Measurements from ENCODE around the gene SERPINA12. TPM values are rescaled to one million over a fixed set of nuclear protein-coding genes. Genes with fewer than 3 reads are reported as not detected.

The SERPINA12 gene
- polyA plus RNA-seq, 1 donor from 2014 or later: not detected

GRCh38 chr14:94542811-94543440 is 33.7 kb upstream of the SERPINA12 start:
- Histone ChIP-seq H2AFZ (ENCODE audit: low read depth, low read length) (no peak overlapping the region), H3K9ac (ENCODE audit: low read length) (no peak overlapping the region), H3K79me2 (replicated peaks; ENCODE audit: insufficient read depth, low read length) (no peaks in the 10 kb centered on the region), H3K27ac (ENCODE audit: low read length) (no peak overlapping the region), H3K4me2 (ENCODE audit: low read length) (no peak overlapping the region), H3K4me3 (ENCODE audit: low read length) (no peak overlapping the region), H3K36me3 (ENCODE audit: insufficient read depth, low read length) (no peaks in the 10 kb centered on the region), H3K9me3 (ENCODE audit: low read length) (no peaks in the 10 kb centered on the region), H3K27me3 (ENCODE audit: insufficient read depth, low read depth, low read length) (no peaks in the 10 kb centered on the region), H3K9me2 (ENCODE audit: insufficient read depth, low read length) (no peaks in the 10 kb centered on the region), H3F3A (ENCODE audit: insufficient read depth, low read length, poor library complexity, severe bottlenecking) (no peaks in the 10 kb centered on the region), H4K20me1 (ENCODE audit: insufficient read depth) (no peaks in the 10 kb centered on the region)
- TF ChIP-seq TAF1 (IDR thresholded peaks at IDR 0.05; ENCODE audit: low read depth) (no peak), SMC3 (conservative IDR thresholded peaks at IDR 0.05; ENCODE audit: poor library complexity) (no peak), CTCF (IDR thresholded peaks at IDR 0.05; ENCODE audit: poor library complexity, severe bottlenecking) (no peak), RAD21 (conservative IDR thresholded peaks at IDR 0.05) (no peak), MXI1 (conservative IDR thresholded peaks at IDR 0.05; ENCODE audit: poor library complexity, severe bottlenecking) (no peak), REST (IDR thresholded peaks at IDR 0.05; ENCODE audit: borderline replicate concordance) (no peak), EP300 (conservative IDR thresholded peaks at IDR 0.05; ENCODE audit: poor library complexity, severe bottlenecking) (no peak), POLR2AphosphoS5 (IDR thresholded peaks at IDR 0.05) (no peak), EZH2 (IDR thresholded peaks at IDR 0.05; ENCODE audit: borderline replicate concordance, insufficient read depth, low read length, poor library complexity, severe bottlenecking) (no peak)

GRCh38 chr14:94542111-94542810 is 33.0 kb upstream of the SERPINA12 start:
- no peaks in the 10 kb centered on the region for H3F3A ChIP-seq (ENCODE audit: insufficient read depth, low read length, poor library complexity, severe bottlenecking)
- no peaks in the 10 kb centered on the region for H3K79me2 ChIP-seq (replicated peaks; ENCODE audit: insufficient read depth, low read length)
- H3K4me2 ChIP-seq (ENCODE audit: low read length): no peak overlapping the region
- no peak for TF ChIP-seq POLR2AphosphoS5 (IDR thresholded peaks at IDR 0.05)
- TF ChIP-seq TAF1 (IDR thresholded peaks at IDR 0.05; ENCODE audit: low read depth): no peak
- TF ChIP-seq SMC3 (conservative IDR thresholded peaks at IDR 0.05; ENCODE audit: poor library complexity): no peak
- TF ChIP-seq EZH2 (IDR thresholded peaks at IDR 0.05; ENCODE audit: borderline replicate concordance, insufficient read depth, low read length, poor library complexity, severe bottlenecking): no peak
- no peak for TF ChIP-seq RAD21 (conservative IDR thresholded peaks at IDR 0.05)
- TF ChIP-seq EP300 (conservative IDR thresholded peaks at IDR 0.05; ENCODE audit: poor library complexity, severe bottlenecking): no peak
- TF ChIP-seq MXI1 (conservative IDR thresholded peaks at IDR 0.05; ENCODE audit: poor library complexity, severe bottlenecking): no peak
- TF ChIP-seq REST (IDR thresholded peaks at IDR 0.05; ENCODE audit: borderline replicate concordance): no peak
- TF ChIP-seq CTCF (IDR thresholded peaks at IDR 0.05; ENCODE audit: poor library complexity, severe bottlenecking): no peak
- no peaks in the 10 kb centered on the region for H3K9me3 ChIP-seq (ENCODE audit: low read length)
- no peak overlapping the region for H3K27ac ChIP-seq (ENCODE audit: low read length)
- H3K4me3 ChIP-seq (ENCODE audit: low read length): no peak overlapping the region
- H2AFZ ChIP-seq (ENCODE audit: low read depth, low read length): no peak overlapping the region
- no peak overlapping the region for H3K9ac ChIP-seq (ENCODE audit: low read length)
- H3K36me3 ChIP-seq (ENCODE audit: insufficient read depth, low read length): no peaks in the 10 kb centered on the region
- no peaks in the 10 kb centered on the region for H3K27me3 ChIP-seq (ENCODE audit: insufficient read depth, low read depth, low read length)
- H4K20me1 ChIP-seq (ENCODE audit: insufficient read depth): no peaks in the 10 kb centered on the region
- no peaks in the 10 kb centered on the region for H3K9me2 ChIP-seq (ENCODE audit: insufficient read depth, low read length)

Data from neural cell (in vitro differentiated cells).